ENCODE results near the gene PHRF1. TPM values are rescaled to one million over a fixed set of nuclear protein-coding genes. Genes with fewer than 3 reads are reported as not detected.
A peak's percentile ranks its signal among the peaks of the same experiment; 100 is the strongest.

Gene PHRF1
- total and polyA plus RNA-seq, 9 of the 15 experiments (the other 6 are each of a cell fraction or from before 2014, with no cell fraction given) = 0.07 to 37.2 (median 7.7) TPM

GRCh38 chr11:555227-555779 is 21.0 kb upstream of the PHRF1 start (continued):
- TF ChIP-seq, protein P1, sequence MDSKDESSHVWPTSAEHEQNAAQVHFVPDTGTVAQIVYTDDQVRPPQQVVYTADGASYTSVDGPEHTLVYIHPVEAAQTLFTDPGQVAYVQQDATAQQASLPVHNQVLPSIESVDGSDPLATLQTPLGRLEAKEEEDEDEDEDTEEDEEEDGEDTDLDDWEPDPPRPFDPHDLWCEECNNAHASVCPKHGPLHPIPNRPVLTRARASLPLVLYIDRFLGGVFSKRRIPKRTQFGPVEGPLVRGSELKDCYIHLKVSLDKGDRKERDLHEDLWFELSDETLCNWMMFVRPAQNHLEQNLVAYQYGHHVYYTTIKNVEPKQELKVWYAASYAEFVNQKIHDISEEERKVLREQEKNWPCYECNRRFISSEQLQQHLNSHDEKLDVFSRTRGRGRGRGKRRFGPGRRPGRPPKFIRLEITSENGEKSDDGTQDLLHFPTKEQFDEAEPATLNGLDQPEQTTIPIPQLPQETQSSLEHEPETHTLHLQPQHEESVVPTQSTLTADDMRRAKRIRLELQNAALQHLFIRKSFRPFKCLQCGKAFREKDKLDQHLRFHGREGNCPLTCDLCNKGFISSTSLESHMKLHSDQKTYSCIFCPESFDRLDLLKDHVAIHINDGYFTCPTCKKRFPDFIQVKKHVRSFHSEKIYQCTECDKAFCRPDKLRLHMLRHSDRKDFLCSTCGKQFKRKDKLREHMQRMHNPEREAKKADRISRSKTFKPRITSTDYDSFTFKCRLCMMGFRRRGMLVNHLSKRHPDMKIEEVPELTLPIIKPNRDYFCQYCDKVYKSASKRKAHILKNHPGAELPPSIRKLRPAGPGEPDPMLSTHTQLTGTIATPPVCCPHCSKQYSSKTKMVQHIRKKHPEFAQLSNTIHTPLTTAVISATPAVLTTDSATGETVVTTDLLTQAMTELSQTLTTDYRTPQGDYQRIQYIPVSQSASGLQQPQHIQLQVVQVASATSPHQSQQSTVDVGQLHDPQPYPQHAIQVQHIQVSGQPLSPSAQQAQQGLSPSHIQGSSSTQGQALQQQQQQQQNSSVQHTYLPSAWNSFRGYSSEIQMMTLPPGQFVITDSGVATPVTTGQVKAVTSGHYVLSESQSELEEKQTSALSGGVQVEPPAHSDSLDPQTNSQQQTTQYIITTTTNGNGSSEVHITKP (IDR thresholded peaks at IDR 0.05; ENCODE audit: partially characterized antibody) = no peak
- TF ChIP-seq ZBTB7A (IDR thresholded peaks at IDR 0.05; ENCODE audit: borderline replicate concordance, control insufficient read depth, low read depth, low read length) (peak; percentile 34; the same call in 1 of the 2 replicates), MXD1 (CRISPR knock-in tag; IDR thresholded peaks at IDR 0.05; ENCODE audit: borderline replicate concordance, poor library complexity, severe bottlenecking) (no peak), ZBTB33 (CRISPR knock-in tag; IDR thresholded peaks at IDR 0.05) (peak; percentile 57)

All from K562 (cell line).